ENCODE results near the gene APBB2. TPM values are rescaled to one million over a fixed set of nuclear protein-coding genes. Genes with fewer than 3 reads are reported as not detected.

APBB2 gene
- total RNA-seq, 1 donor, result 75.8 TPM

GRCh38 chr4:40949358-40950100 lies 264.8 kb downstream of the APBB2 start:
- no peak for DNase-seq (ENCODE audit: low read depth)
- H3K4me3 ChIP-seq (ENCODE audit: low read depth, low read length), result no peak overlapping the region
- TF ChIP-seq CTCF (IDR thresholded peaks at IDR 0.05; ENCODE audit: insufficient read depth, low read length), result no peak

GRCh38 chr4:40948014-40948413 lies 266.3 kb downstream of the APBB2 start:
- no peak overlapping the region for H3K4me3 ChIP-seq (ENCODE audit: low read depth, low read length)
- no peak for TF ChIP-seq CTCF (IDR thresholded peaks at IDR 0.05; ENCODE audit: insufficient read depth, low read length)
- DNase-seq (ENCODE audit: low read depth), result peak; percentile 19

- TF ChIP-seq CTCF (IDR thresholded peaks at IDR 0.05; ENCODE audit: insufficient read depth, low read length), result no peak
- H3K4me3 ChIP-seq (ENCODE audit: low read depth, low read length), result no peak overlapping the region
- DNase-seq (ENCODE audit: low read depth), result no peak
Observed at GRCh38 chr4:40946652-40947051, 267.7 kb downstream of the APBB2 start.

GRCh38 chr4:40940756-40941155 lies 273.6 kb downstream of the APBB2 start:
- no peak for TF ChIP-seq CTCF (IDR thresholded peaks at IDR 0.05; ENCODE audit: insufficient read depth, low read length)
- no peak overlapping the region for H3K4me3 ChIP-seq (ENCODE audit: low read depth, low read length)
- DNase-seq (ENCODE audit: low read depth), result no peak

- no peak overlapping the region for H3K4me3 ChIP-seq (ENCODE audit: low read depth, low read length)
- DNase-seq (ENCODE audit: low read depth), result peak; percentile 71
- no peak for TF ChIP-seq CTCF (IDR thresholded peaks at IDR 0.05; ENCODE audit: insufficient read depth, low read length)
Observed at GRCh38 chr4:40940317-40940741, 274.0 kb downstream of the APBB2 start.

GRCh38 chr4:40939856-40940255 lies 274.5 kb downstream of the APBB2 start:
- DNase-seq (ENCODE audit: low read depth), result no peak
- no peak overlapping the region for H3K4me3 ChIP-seq (ENCODE audit: low read depth, low read length)
- no peak for TF ChIP-seq CTCF (IDR thresholded peaks at IDR 0.05; ENCODE audit: insufficient read depth, low read length)

GRCh38 chr4:40938337-40938736 lies 276.0 kb downstream of the APBB2 start:
- no peak overlapping the region for H3K4me3 ChIP-seq (ENCODE audit: low read depth, low read length)
- TF ChIP-seq CTCF (IDR thresholded peaks at IDR 0.05; ENCODE audit: insufficient read depth, low read length), result no peak

More at GRCh38 chr4:40938337-40938736, 276.0 kb downstream of the APBB2 start:
- DNase-seq (ENCODE audit: low read depth), result no peak

Data from fibroblast of the aortic adventitia (primary cell).